OCI-LY7 (cell line): ENCODE results near the gene CHRM5. TPM values are rescaled to one million over a fixed set of nuclear protein-coding genes. Genes with fewer than 3 reads are reported as not detected.

Source experiments
- BruUV-seq: library from RNA; stranded (reverse); fragments of 400-500 nt; replicated peaks from 2 replicates; lab custom pipeline; 2021; lab: Mats Ljungman, UMichigan
- CTCF ChIA-PET: fragments of 300-600 bp; sonication (Branson Sonifier 250); formaldehyde crosslinking; loops from one replicate; lab custom pipeline; 2022; ENCODE audit warnings: antibody characterized with exemption; ENCODE audit not compliant: unreplicated experiment; lab: Charles Lee
- POLR2A ChIA-PET: fragments of 300-600 bp; sonication (Branson Sonifier 250); formaldehyde crosslinking; loops from one replicate; lab custom pipeline; 2022; ENCODE audit warnings: antibody characterized with exemption; lab: Charles Lee
- DNase-seq: peaks from one replicate; pipeline ENCODE4 v3.0.0-alpha.2; 2015; ENCODE audit warnings: low spot score
- H2AFZ ChIP-seq: fragments of 200-600 bp; sonication (generic), shearing (Covaris generic); 2 replicates; pipeline ENCODE4 v1.6.1; 2014; ENCODE audit warnings: mild to moderate bottlenecking, antibody characterized with exemption, low read length, moderate library complexity
- H3K27ac ChIP-seq: fragments of 200-600 bp; sonication (generic); 2 replicates; pipeline ENCODE4 v1.5.1; 2014; ENCODE audit warnings: mixed run types, low read depth, mild to moderate bottlenecking, moderate library complexity, low read length, inconsistent platforms; ENCODE audit not compliant: poor library complexity, severe bottlenecking
- H3K36me3 ChIP-seq: fragments of 200-600 bp; sonication (generic); 2 replicates; pipeline ENCODE4 v1.6.1; 2014; ENCODE audit warnings: mild to moderate bottlenecking, antibody characterized with exemption, low read length, moderate library complexity, mixed read lengths; ENCODE audit not compliant: insufficient read depth
- H3K4me1 ChIP-seq: fragments of 200-600 bp; sonication (generic); 2 replicates; pipeline ENCODE4 v1.5.1; 2014; ENCODE audit warnings: mild to moderate bottlenecking, low read length; ENCODE audit not compliant: insufficient read depth, poor library complexity, severe bottlenecking
- H3K4me2 ChIP-seq: fragments of 200-600 bp; sonication (generic); 2 replicates; pipeline ENCODE4 v1.6.1; 2014; ENCODE audit warnings: mild to moderate bottlenecking, low read length
- H3K4me3 ChIP-seq: fragments of 200-600 bp; sonication (generic); 2 replicates; pipeline ENCODE4 v1.5.1; 2014; ENCODE audit warnings: mild to moderate bottlenecking, low read depth, low read length; ENCODE audit not compliant: poor library complexity, severe bottlenecking
- H3K79me2 ChIP-seq: fragments of 200-600 bp; sonication (generic); 2 replicates; pipeline ENCODE4 v1.6.1; 2016; ENCODE audit warnings: low read depth, mild to moderate bottlenecking, low read length, moderate library complexity, mixed read lengths; ENCODE audit not compliant: insufficient read depth
- H3K9me2 ChIP-seq: fragments of 200-600 bp; sonication (generic); 2 replicates; pipeline ENCODE4 v1.6.1; 2016; ENCODE audit warnings: mild to moderate bottlenecking, low read length, mixed read lengths; ENCODE audit not compliant: insufficient read depth
- H3K9me3 ChIP-seq: fragments of 200-600 bp; sonication (generic); 2 replicates; pipeline ENCODE4 v1.6.1; 2014; ENCODE audit warnings: mild to moderate bottlenecking, mixed run types, low read length, mixed read lengths
- H4K20me1 ChIP-seq: fragments of 200-600 bp; sonication (generic); 2 replicates; pipeline ENCODE4 v1.6.1; 2014; ENCODE audit warnings: mild to moderate bottlenecking, antibody characterized with exemption, low read length, moderate library complexity, mixed read lengths; ENCODE audit not compliant: insufficient read depth
- CTCF ChIP-seq: fragments of 200-600 bp; sonication (generic); conservative IDR thresholded peaks from 2 replicates; pipeline ENCODE4 v1.5.1; 2014; ENCODE audit warnings: mild to moderate bottlenecking, antibody characterized with exemption, low read length, moderate library complexity, mixed read lengths
- EZH2phosphoT487 ChIP-seq: fragments of 200-600 bp; sonication (generic); IDR thresholded peaks from 2 replicates; pipeline ENCODE4 v1.6.1; 2018; ENCODE audit warnings: low read depth, borderline replicate concordance, mild to moderate bottlenecking, mixed run types, antibody characterized with exemption, low read length, moderate library complexity, mixed read lengths
- intact Hi-C: fragments of 100-400 bp; cut with micrococcal nuclease; formaldehyde crosslinking; loops from one replicate; pipeline ENCODE4 v1.10.0; 2022; ENCODE audit not compliant: unreplicated experiment
- total RNA-seq, 2 experiments: library from RNA; depleted of rRNA in 1 of 2; stranded (reverse); fragments of >200 nt in 1 of 2; shearing (Covaris generic) in 1 of 2; gene quantifications; 2 replicates each; pipeline ENCODE4 v1.2.3, GENCODE V29; 2014 to 2022

Gene CHRM5
- total RNA-seq, 2 experiments from 2014 or later, result not detected

- no peaks in the 10 kb centered on the region for H3K9me2 ChIP-seq
- no peak overlapping the region for H3K27ac ChIP-seq
Observed at GRCh38 chr15:34054081-34054707, 85.9 kb downstream of the CHRM5 start.

DNA sequence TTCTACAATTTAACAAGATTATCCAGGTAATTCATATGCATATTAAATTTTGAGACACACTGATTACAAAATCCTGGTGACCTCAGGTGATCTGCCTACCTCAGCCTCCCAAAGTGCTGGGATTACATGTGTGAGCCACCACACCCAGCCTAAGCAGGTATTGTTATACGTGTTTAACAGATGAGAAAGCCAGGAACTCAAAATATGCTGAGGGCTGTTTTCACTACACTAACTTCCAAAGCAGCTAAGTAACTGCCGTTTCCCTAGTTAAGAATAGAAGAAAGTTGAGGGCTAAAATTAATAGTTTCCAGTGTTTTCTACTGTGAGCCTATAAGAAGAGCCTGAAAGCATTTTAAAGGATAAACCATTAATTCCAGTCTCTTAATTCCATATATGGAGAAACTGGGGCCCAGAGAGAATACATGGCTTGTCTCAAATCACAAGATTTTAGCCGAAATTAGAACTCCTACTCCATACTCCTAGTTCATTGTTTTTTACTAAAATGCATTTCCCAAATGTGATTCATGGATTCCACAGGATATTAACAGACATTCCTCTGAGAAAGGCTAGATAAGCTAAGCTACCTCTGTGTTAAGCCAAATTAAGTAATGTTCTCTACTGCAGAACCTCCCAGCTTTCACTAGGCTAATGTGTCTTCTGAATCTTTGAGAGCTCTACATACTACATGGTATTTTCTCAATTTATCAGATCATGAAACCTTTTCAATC, 87.7 kb downstream of the CHRM5 start:
- DNase-seq, result no peak
- no peaks in the 10 kb centered on the region for H3K36me3 ChIP-seq
- ChIA-PET CTCF (no interaction called here), POLR2A (no interaction called here)
- BruUV-seq, result no TSS peak
- H3K4me2 ChIP-seq, result no peak overlapping the region
- H3K4me3 ChIP-seq, result no peak overlapping the region
- no peak overlapping the region for H3K27ac ChIP-seq
- H4K20me1 ChIP-seq, result no peaks in the 10 kb centered on the region
- intact Hi-C loops, result no loop called here
- H2AFZ ChIP-seq, result no peak overlapping the region
- H3K4me1 ChIP-seq, result no peaks in the 10 kb centered on the region
- no peaks in the 10 kb centered on the region for H3K79me2 ChIP-seq
- no peaks in the 10 kb centered on the region for H3K9me2 ChIP-seq
- TF ChIP-seq EZH2phosphoT487 (no peak), CTCF (no peak)
- no peaks in the 10 kb centered on the region for H3K9me3 ChIP-seq

More at GRCh38 chr15:34054081-34054707, 85.9 kb downstream of the CHRM5 start:
- TF ChIP-seq EZH2phosphoT487, result no peak
- no peak for TF ChIP-seq CTCF
- no peaks in the 10 kb centered on the region for H3K9me3 ChIP-seq
- intact Hi-C loops, result no loop called here
- H2AFZ ChIP-seq, result no peak overlapping the region
- CTCF ChIA-PET, result no interaction called here
- H3K4me1 ChIP-seq, result no peaks in the 10 kb centered on the region
- H3K79me2 ChIP-seq, result no peaks in the 10 kb centered on the region
- H3K4me3 ChIP-seq, result no peak overlapping the region
- no peak for DNase-seq
- no peaks in the 10 kb centered on the region for H4K20me1 ChIP-seq
- POLR2A ChIA-PET, result interaction anchor here (0.5 to 0.8 kb wide), 2 partner anchors 11 to 19 kb away, joined by 3 read pairs; no protein-coding TSS in a partner anchor
- H3K4me2 ChIP-seq, result no peak overlapping the region
- H3K36me3 ChIP-seq, result no peaks in the 10 kb centered on the region
- BruUV-seq, result no TSS peak

- Histone ChIP-seq H3K4me2 (no peak overlapping the region), H3K9me2 (no peaks in the 10 kb centered on the region), H4K20me1 (no peaks in the 10 kb centered on the region), H3K4me3 (no peak overlapping the region), H3K27ac (no peak overlapping the region), H2AFZ (no peak overlapping the region), H3K9me3 (no peaks in the 10 kb centered on the region), H3K79me2 (no peaks in the 10 kb centered on the region), H3K36me3 (no peaks in the 10 kb centered on the region), H3K4me1 (no peaks in the 10 kb centered on the region)
- no TSS peak for BruUV-seq
- ChIA-PET CTCF (no interaction called here), POLR2A (no interaction called here)
- TF ChIP-seq EZH2phosphoT487 (no peak), CTCF (no peak)
- DNase-seq, result no peak
- intact Hi-C loops, result no loop called here
Observed at GRCh38 chr15:34056911-34057310, 88.6 kb downstream of the CHRM5 start.
